HepG2 (cell line): ENCODE data around the gene TGFA. TPM values are rescaled to one million over a fixed set of nuclear protein-coding genes. Genes with fewer than 3 reads are reported as not detected.

ENCODE experiments used
- ATAC-seq: fragments of 200-7000 bp; cut with Tn5 transposase; 3 replicates; pipeline ENCODE4 v1.9.1; 2020; ENCODE audit warnings: mild to moderate bottlenecking, moderate library complexity
- BruUV-seq: library from RNA; stranded (reverse); fragments of 400-500 nt; replicated peaks from 2 replicates; lab custom pipeline; 2021; lab: Mats Ljungman, UMichigan
- CTCF ChIA-PET: fragments of 300-600 bp; formaldehyde crosslinking; extraction: SDS; loops from one replicate; lab custom pipeline; 2021; ENCODE audit warnings: low total read pairs, inconsistent platforms, low intra/inter-chr PET ratio; lab: Yijun Ruan, JAX
- POLR2A ChIA-PET: fragments of 350-600 bp; sonication (Branson Sonifier 250); formaldehyde crosslinking; loops from one replicate; lab custom pipeline; 2020; ENCODE audit warnings: antibody characterized with exemption, inconsistent platforms; lab: Yijun Ruan, JAX
- DNase-seq: peaks from one replicate; pipeline ENCODE4 v3.0.0-alpha.2; 2015; ENCODE audit warnings: low spot score
- FAIRE-seq: peaks from 3 replicates; lab custom pipeline; 2011; peaks lifted over from hg19 to GRCh38; lab: Jason Lieb, UNC
- H2AFZ ChIP-seq: one replicate; pipeline ENCODE4 v1.6.1; 2011; ENCODE audit warnings: low read length, inconsistent platforms
- H3K27ac ChIP-seq: fragments of 300-600 bp; 3 replicates; pipeline ENCODE4 v1.8.0; 2011; ENCODE audit warnings: mixed run types, mild to moderate bottlenecking, mixed read lengths, low read length, inconsistent platforms; ENCODE audit not compliant: insufficient read depth; ENCODE audit errors: extremely low read length
- H3K27me3 ChIP-seq, 2 experiments: fragments of 200-600 bp in 1 of 2; 2 replicates in 1 of 2; 3 replicates in 1 of 2; pipeline versions ENCODE4 v1.6.0 to v1.8.0; 2011; ENCODE audit warnings: low read length in 2 of 2, mild to moderate bottlenecking in 2 of 2, moderate library complexity in 2 of 2, inconsistent platforms in 1 of 2; ENCODE audit not compliant: insufficient read depth in 2 of 2, control insufficient read depth in 1 of 2
- H3K36me3 ChIP-seq, 2 experiments: fragments of 200-600 bp in 1 of 2; replicated peaks in 1 of 2; 2 replicates in 1 of 2; 3 replicates in 1 of 2; pipeline versions ENCODE4 v1.5.1 to v1.8.0; 2011; ENCODE audit warnings: low read length in 2 of 2, inconsistent platforms in 1 of 2; ENCODE audit not compliant: insufficient read depth in 2 of 2, control insufficient read depth in 1 of 2
- H3K4me1 ChIP-seq: 2 replicates; pipeline ENCODE4 v1.5.1; 2012; ENCODE audit warnings: low read length, inconsistent platforms; ENCODE audit not compliant: insufficient read depth
- H3K4me2 ChIP-seq: 2 replicates; pipeline ENCODE4 v1.6.0; 2011; ENCODE audit warnings: low read depth, low read length, inconsistent platforms
- H3K4me3 ChIP-seq, 3 experiments: fragments of 200-600 bp in 1 of 3; sonication (generic), shearing (Covaris generic) in 1 of 3; replicated peaks in 1 of 3; 2 replicates each; pipeline ENCODE4 v1.5.1; 2011 to 2016; ENCODE audit warnings: low read length in 3 of 3, inconsistent platforms in 2 of 3, low read depth in 2 of 3, mild to moderate bottlenecking in 2 of 3, control low read depth in 1 of 3, mixed read lengths in 1 of 3; ENCODE audit not compliant: insufficient read depth in 1 of 3
- H3K79me2 ChIP-seq: one replicate; pipeline ENCODE4 v1.6.1; 2011; ENCODE audit warnings: low read length, inconsistent platforms; ENCODE audit not compliant: insufficient read depth
- H3K9ac ChIP-seq: 2 replicates; pipeline ENCODE4 v1.6.0; 2011; ENCODE audit warnings: mild to moderate bottlenecking, low read depth, low read length, inconsistent platforms; ENCODE audit not compliant: insufficient read depth
- H3K9me3 ChIP-seq: 2 replicates; pipeline ENCODE4 v1.5.1; 2012; ENCODE audit warnings: mild to moderate bottlenecking, low read length
- H4K20me1 ChIP-seq: 2 replicates; pipeline ENCODE4 v1.6.0; 2011; ENCODE audit warnings: inconsistent platforms, mild to moderate bottlenecking, low read length, moderate library complexity; ENCODE audit not compliant: insufficient read depth
- AHR ChIP-seq: IDR thresholded peaks from 2 replicates; pipeline ENCODE4 v1.6.1; 2018; ENCODE audit warnings: missing genetic modification reagents, missing compliant biosample characterization
- ATF7 ChIP-seq, 2 experiments: fragments of 450-650 bp in 1 of 2; sonication (generic) in 1 of 2; formaldehyde crosslinking in 1 of 2; IDR thresholded peaks; 2 replicates each; pipeline versions ENCODE4 v1.4.0 to v1.6.1; 2016 to 2020; ENCODE audit warnings: antibody characterized with exemption in 1 of 2, mild to moderate bottlenecking in 1 of 2, missing genetic modification reagents in 1 of 2
- EZH2 ChIP-seq: conservative IDR thresholded peaks from 2 replicates; pipeline ENCODE4 v1.6.1; 2012; ENCODE audit warnings: mild to moderate bottlenecking, low read depth, low read length, moderate library complexity
- GMEB2 ChIP-seq: IDR thresholded peaks from 2 replicates; pipeline ENCODE4 v1.6.1; 2016; ENCODE audit warnings: missing biosample characterization, missing genetic modification reagents, low read depth
- PRDM4 ChIP-seq: sonication (generic); formaldehyde crosslinking; IDR thresholded peaks from 2 replicates; pipeline ENCODE4 v1.9.0; 2021; ENCODE audit warnings: missing genetic modification reagents, borderline replicate concordance
- SRF ChIP-seq: IDR thresholded peaks from 2 replicates; pipeline ENCODE4 v1.6.1; 2011; ENCODE audit warnings: mild to moderate bottlenecking, low read depth, low read length, moderate library complexity
- ZFY ChIP-seq: sonication (generic); formaldehyde crosslinking; IDR thresholded peaks from 2 replicates; pipeline ENCODE4 v1.4.0; 2020; ENCODE audit warnings: missing genetic modification reagents
- WGBS: methylation state at CpG from one replicate; pipeline ENCODE4 v1.1.6; 2017; ENCODE audit warnings: low lambda C conversion rate; 5-methylcytosine and 5-hydroxymethylcytosine counted together
- in situ Hi-C: cut with HindIII; loops from 2 replicates; pipeline ENCODE4 v1.10.0; 2017; ENCODE audit warnings: low pct_unique_long_range_greater_than_20kb; ENCODE audit not compliant: extremely low pct_ligation_motif_present
- intact Hi-C: fragments of 100-400 bp; cut with micrococcal nuclease; formaldehyde crosslinking; loops from one replicate; pipeline ENCODE4 v1.10.0; 2022; ENCODE audit not compliant: unreplicated experiment
- polyA plus RNA-seq, 8 experiments: library from polyadenylated mRNA; depleted of rRNA in 3 of 8; stranded (reverse) in 7 of 8; unstranded in 1 of 8; fragments of >200 nt; fragmentation: Illumina TruSeq in 4 of 8; extraction: Trizol in 4 of 8; gene quantifications; 2 replicates each; pipeline versions ENCODE4 v1.2.1 to v1.2.3, GENCODE V29; 2011 to 2016; ENCODE audit warnings: low read depth in 4 of 8, missing spikeins in 1 of 8, mixed read lengths in 1 of 8; ENCODE audit not compliant: insufficient read depth in 1 of 8
- total RNA-seq, 5 experiments: library from RNA; depleted of rRNA; stranded (reverse); fragments of >200 nt; fragmentation: Illumina TruSeq; extraction: Trizol; gene quantifications; 2 replicates each; pipeline ENCODE4 v1.2.3, GENCODE V29; 2016; ENCODE audit warnings: low read depth in 1 of 5

The TGFA gene
- total and polyA plus RNA-seq, 2 of the 13 experiments (the other 11 are each of a cell fraction or from before 2014, with no cell fraction given), result 7.8 to 15.3 TPM

GRCh38 chr2:70549962-70550361 lies 3.7 kb downstream of the TGFA start:
- FAIRE-seq, result no peak
- Histone ChIP-seq H3K9ac (no peak overlapping the region), H3K79me2 (peaks cover 43% of the 10 kb centered on the region), H4K20me1 (peaks cover 5% of the 10 kb centered on the region; the same call in 1 of the 2 replicates), H3K4me1 (peaks cover 26% of the 10 kb centered on the region), H3K27me3 (no peaks in the 10 kb centered on the region; a peak in 1 of 5 replicates), H2AFZ (no peak overlapping the region), H3K4me2 (no peak overlapping the region), H3K36me3 (no peaks in the 10 kb centered on the region), H3K27ac (no peak overlapping the region), H3K4me3 (no peak overlapping the region), H3K9me3 (no peaks in the 10 kb centered on the region)
- CTCF ChIA-PET, result no interaction called here
- no TSS peak for BruUV-seq
- TF ChIP-seq ATF7 (IDR thresholded peaks at IDR 0.05), result peak; percentile 90
- no peak for TF ChIP-seq ATF7 (CRISPR knock-in tag; IDR thresholded peaks at IDR 0.05)
- TF ChIP-seq PRDM4 (CRISPR knock-in tag), result no peak
- WGBS, result 92% methylated on average over 7 of the region's 7 CpGs
- POLR2A ChIA-PET, result no interaction called here
- in situ Hi-C loops (no loop called here), intact Hi-C loops (loop anchor here (5.0 kb wide), 1 partner anchor 63 kb away; no protein-coding TSS in a partner anchor)
- DNase-seq, result no peak
- no peak for ATAC-seq

- Histone ChIP-seq H3K27me3 (no peaks in the 10 kb centered on the region; a peak in 1 of 5 replicates), H3K9me3 (no peaks in the 10 kb centered on the region), H3K9ac (no peak overlapping the region), H3K4me1 (peaks cover 19% of the 10 kb centered on the region), H3K4me3 (no peak overlapping the region), H3K36me3 (no peaks in the 10 kb centered on the region), H2AFZ (no peak overlapping the region), H3K4me2 (no peak overlapping the region), H4K20me1 (peaks cover 5% of the 10 kb centered on the region; the same call in 1 of the 2 replicates), H3K79me2 (peaks cover 44% of the 10 kb centered on the region), H3K27ac (no peak overlapping the region)
- intact Hi-C loops, result no loop called here
- no peak for ATAC-seq
- DNase-seq, result no peak
- no peak for FAIRE-seq
- WGBS, result 94% methylated on average over 12 of the region's 12 CpGs
- TF ChIP-seq ZFY (no peak), GMEB2 (CRISPR knock-in tag) (no peak), EZH2 (no peak), SRF (no peak), AHR (CRISPR knock-in tag) (no peak)
- BruUV-seq, result no TSS peak
- ChIA-PET POLR2A (no interaction called here), CTCF (no interaction called here)
- in situ Hi-C loops, result no loop called here
These were observed 4.4 kb downstream of the TGFA start for GRCh38 chr2:70549064-70549710.
